SH-SY5Y (cell line): ENCODE results near the gene NDUFB6.

Experiments used
- GATA2 ChIP-seq: IDR thresholded peaks from 2 replicates; pipeline ENCODE4 v1.6.1; 2011; ENCODE audit warnings: mild to moderate bottlenecking, low read depth, low read length
- GATA3 ChIP-seq: IDR thresholded peaks from 2 replicates; pipeline ENCODE4 v1.6.1; 2011; ENCODE audit warnings: low read depth, mild to moderate bottlenecking, low read length, moderate library complexity

- TF ChIP-seq GATA3 (no peak), GATA2 (no peak)
These were observed 64.2 kb downstream of the NDUFB6 start for GRCh38 chr9:32508728-32509127.
